GM12864 (cell line): ENCODE data around the gene HS6ST3.

Experiments used
- DNase-seq: peaks from one replicate; pipeline ENCODE4 v3.0.0-alpha.2; 2011; ENCODE audit warnings: low read depth
- H3K4me3 ChIP-seq: 2 replicates; pipeline ENCODE4 v1.5.1; 2011; ENCODE audit warnings: mild to moderate bottlenecking, low read depth, low read length, control low read depth
- TF ChIP-seq, protein P1 (sequence below): IDR thresholded peaks from 2 replicates; pipeline ENCODE4 v1.5.1; 2011; ENCODE audit warnings: low read depth, mild to moderate bottlenecking, moderate library complexity, low read length, control low read depth, inconsistent platforms; ENCODE audit errors: missing control alignments

HS6ST3 gene

DNA sequence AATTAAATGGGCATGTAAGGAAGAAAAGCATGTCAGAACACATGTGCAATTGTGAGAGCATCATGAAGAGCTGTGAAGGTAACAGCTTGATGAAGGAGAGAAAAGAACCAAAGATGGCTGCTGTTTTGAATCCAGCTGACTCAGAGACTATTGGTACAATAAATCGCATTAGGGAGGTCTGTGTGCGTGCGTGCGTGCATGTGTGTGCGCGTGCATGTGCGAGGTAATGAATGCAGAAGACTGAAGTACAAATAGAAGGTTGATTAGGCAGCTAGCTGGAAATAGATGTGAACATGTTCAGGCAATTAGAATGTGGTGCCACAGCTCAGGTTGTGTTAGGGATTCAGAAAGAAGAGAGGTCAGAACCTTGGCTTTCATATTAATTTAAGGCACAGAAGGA lies 463.9 kb downstream of the HS6ST3 start:
- TF ChIP-seq, protein P1, sequence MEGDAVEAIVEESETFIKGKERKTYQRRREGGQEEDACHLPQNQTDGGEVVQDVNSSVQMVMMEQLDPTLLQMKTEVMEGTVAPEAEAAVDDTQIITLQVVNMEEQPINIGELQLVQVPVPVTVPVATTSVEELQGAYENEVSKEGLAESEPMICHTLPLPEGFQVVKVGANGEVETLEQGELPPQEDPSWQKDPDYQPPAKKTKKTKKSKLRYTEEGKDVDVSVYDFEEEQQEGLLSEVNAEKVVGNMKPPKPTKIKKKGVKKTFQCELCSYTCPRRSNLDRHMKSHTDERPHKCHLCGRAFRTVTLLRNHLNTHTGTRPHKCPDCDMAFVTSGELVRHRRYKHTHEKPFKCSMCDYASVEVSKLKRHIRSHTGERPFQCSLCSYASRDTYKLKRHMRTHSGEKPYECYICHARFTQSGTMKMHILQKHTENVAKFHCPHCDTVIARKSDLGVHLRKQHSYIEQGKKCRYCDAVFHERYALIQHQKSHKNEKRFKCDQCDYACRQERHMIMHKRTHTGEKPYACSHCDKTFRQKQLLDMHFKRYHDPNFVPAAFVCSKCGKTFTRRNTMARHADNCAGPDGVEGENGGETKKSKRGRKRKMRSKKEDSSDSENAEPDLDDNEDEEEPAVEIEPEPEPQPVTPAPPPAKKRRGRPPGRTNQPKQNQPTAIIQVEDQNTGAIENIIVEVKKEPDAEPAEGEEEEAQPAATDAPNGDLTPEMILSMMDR: no peak
- no peak for DNase-seq
- no peak overlapping the region for H3K4me3 ChIP-seq

DNA sequence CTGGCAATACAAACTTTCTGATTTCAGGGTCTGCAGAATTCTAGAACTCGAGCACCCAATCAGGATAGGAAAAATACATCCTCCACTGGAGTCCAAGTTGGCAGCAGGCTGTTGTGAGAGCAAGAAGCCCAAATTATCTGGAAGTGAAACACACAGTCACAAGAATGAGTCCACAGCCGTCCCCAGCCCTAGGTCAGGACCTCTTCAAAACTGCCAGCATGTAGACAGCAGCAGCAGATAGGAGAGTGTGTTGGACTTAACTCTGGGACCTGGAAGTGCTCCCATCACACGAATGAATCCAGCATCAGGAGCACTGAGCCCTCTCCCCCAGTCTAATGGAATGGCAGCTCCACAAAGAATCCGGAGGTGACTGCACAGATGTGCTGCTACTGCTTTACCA lies 483.7 kb downstream of the HS6ST3 start:
- no peak overlapping the region for H3K4me3 ChIP-seq
- TF ChIP-seq, protein P1: no peak
- no peak for DNase-seq

DNA sequence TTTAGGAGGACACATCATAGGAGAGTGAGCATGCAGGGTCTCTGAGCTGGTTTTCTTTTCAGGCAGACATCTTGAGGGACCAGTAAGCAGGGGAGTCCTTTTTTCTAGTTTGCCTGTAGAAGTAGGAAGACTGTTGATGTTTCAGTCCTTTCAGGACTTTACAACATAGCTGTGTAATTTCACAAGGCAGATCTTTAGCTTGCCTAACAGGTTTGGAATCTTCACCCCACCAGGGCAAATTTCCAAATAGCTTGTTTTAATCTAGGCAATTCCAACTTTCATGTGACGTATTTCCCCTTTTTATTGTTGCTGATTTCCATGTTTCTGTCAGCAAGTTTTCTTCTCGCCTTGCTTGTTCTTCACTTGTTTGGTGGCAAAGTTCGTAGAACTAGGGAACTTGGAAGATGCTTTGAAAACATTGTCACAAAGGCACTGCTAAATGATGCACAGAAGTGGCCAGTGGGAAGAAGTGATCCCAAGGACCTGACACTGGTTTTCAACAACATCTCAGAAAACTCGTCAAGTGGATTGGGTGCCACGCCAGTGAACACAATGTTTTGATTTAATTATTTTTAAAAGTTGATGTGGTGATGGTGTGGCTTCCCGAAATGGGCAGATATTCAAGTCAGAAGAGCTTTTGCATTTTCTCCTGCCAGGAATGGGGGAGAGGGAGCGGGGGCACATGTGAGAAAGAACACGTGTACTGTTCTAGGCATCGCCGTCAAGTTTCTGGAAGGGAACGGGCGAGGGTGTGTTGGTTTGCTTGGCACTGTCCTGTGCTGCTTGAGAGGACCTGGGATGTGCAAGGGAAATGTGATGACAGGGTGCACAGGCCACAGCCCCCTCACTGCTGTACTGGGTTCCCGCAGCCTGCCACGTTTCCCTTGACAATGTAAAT lies 485.8 kb downstream of the HS6ST3 start:
- TF ChIP-seq, protein P1: no peak
- DNase-seq: no peak
- H3K4me3 ChIP-seq: no peak overlapping the region

DNA sequence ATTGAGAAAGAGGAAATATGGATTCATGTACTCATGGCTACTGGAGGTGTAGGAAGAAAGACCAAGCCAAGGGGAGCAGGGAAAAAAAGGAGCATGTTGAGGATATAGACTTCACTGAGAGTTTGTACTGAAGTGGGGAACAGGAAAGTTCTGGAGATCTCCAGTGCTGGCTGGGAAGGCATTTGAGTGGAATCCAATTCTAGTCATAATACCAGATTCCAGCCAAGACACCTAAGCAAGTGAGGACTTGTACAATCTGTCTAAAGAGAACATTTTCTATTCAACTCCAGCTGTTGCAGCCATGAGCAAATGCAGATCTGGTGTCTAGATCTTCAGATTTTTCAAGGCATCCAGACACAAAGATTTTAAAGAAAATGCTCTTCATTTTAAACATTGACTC lies 491.8 kb downstream of the HS6ST3 start:
- TF ChIP-seq, protein P1: no peak
- DNase-seq: no peak

DNA sequence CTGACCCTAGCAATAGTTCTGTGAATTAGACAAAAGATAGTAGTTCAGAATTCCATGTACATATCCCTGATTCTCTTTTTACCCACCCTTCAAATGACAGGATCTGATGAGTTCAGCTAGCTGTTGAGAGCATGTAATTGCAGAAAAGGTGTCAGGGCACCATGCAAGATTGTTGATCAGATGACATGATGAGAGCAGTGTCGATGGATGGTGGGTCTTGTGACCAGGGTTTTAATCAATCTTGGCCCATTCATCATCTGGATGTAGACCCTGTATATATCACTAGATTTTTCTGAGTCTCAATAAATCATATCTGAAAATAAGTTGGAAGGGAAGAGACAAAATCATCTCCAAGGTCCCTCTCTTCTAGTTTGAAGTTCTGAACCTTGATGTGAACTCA lies 525.3 kb downstream of the HS6ST3 start:
- TF ChIP-seq, protein P1: no peak
- no peak overlapping the region for H3K4me3 ChIP-seq
- DNase-seq: no peak

More for the DNA sequence above, 491.8 kb downstream of the HS6ST3 start:
- H3K4me3 ChIP-seq: no peak overlapping the region

DNA sequence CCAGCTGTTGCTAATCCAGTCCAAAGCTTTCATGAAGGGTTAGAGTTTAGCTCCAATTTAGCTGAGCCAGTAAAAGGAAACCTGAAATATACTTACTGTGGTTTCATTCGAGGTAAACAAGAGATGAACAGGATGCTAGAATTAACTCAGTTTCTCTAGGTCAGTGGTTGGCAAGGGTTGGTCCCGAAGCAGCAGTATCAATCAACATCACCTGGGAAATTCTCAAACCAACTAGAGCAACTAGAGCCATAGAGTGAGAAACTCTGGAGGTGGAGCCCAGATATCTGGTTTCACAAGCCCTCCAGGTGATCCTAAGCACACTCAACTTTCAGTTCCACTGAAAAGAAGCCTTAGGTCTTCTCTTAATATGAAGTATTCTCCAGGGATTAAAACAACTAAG lies 527.6 kb downstream of the HS6ST3 start:
- no peak overlapping the region for H3K4me3 ChIP-seq
- TF ChIP-seq, protein P1: no peak
- no peak for DNase-seq
